Astrocyte (in vitro differentiated cells and primary cell): Measurements from ENCODE around the gene NDUFA6. TPM values are rescaled to one million over a fixed set of nuclear protein-coding genes. Genes with fewer than 3 reads are reported as not detected.
"Not testable (repeated sequence)": the region's sequence is repeated elsewhere in the genome, so short reads cannot be mapped to it uniquely, and the experiment has no call there.

Experiments used
- DNase-seq: peaks from one replicate; pipeline ENCODE4 v3.0.0-alpha.2; 2010; ENCODE audit warnings: low read depth
- FAIRE-seq: peaks from 2 replicates; lab custom pipeline; 2011; peaks lifted over from hg19 to GRCh38; lab: Jason Lieb, UNC
- H2AFZ ChIP-seq: 2 replicates; pipeline ENCODE4 v1.6.0; 2012; ENCODE audit warnings: low read depth, low read length, inconsistent platforms
- H3K27ac ChIP-seq: 2 replicates; pipeline ENCODE4 v1.5.1; 2011; ENCODE audit warnings: low read depth, low read length, inconsistent platforms
- H3K27me3 ChIP-seq: 2 replicates; pipeline ENCODE4 v1.6.0; 2011; ENCODE audit warnings: low read length, inconsistent platforms; ENCODE audit not compliant: insufficient read depth
- H3K36me3 ChIP-seq: 2 replicates; pipeline ENCODE4 v1.5.1; 2011; ENCODE audit warnings: low read length, inconsistent platforms; ENCODE audit not compliant: insufficient read depth
- H3K4me1 ChIP-seq: 2 replicates; pipeline ENCODE4 v1.5.1; 2011; ENCODE audit warnings: low read length, inconsistent platforms; ENCODE audit not compliant: insufficient read depth
- H3K4me2 ChIP-seq: 2 replicates; pipeline ENCODE4 v1.6.0; 2012; ENCODE audit warnings: low read length, inconsistent platforms
- H3K4me3 ChIP-seq: 2 replicates; pipeline ENCODE4 v1.5.1; 2011; ENCODE audit warnings: low read depth, mild to moderate bottlenecking, low read length, inconsistent platforms; ENCODE audit not compliant: insufficient read depth
- H3K79me2 ChIP-seq: 2 replicates; pipeline ENCODE4 v1.6.0; 2012; ENCODE audit warnings: mild to moderate bottlenecking, low read length, inconsistent platforms; ENCODE audit not compliant: insufficient read depth
- H3K9ac ChIP-seq: 2 replicates; pipeline ENCODE4 v1.6.0; 2012; ENCODE audit warnings: mild to moderate bottlenecking, low read length, inconsistent platforms
- H3K9me3 ChIP-seq: 2 replicates; pipeline ENCODE4 v1.5.1; 2012; ENCODE audit warnings: low read depth, mild to moderate bottlenecking, low read length, inconsistent platforms; ENCODE audit not compliant: insufficient read depth
- H4K20me1 ChIP-seq: 2 replicates; pipeline ENCODE4 v1.6.0; 2012; ENCODE audit warnings: low read length, inconsistent platforms; ENCODE audit not compliant: insufficient read depth
- H3K27ac Mint-ChIP-seq: one replicate; pipeline ENCODE4 v1.8.0; 2021; ENCODE audit warnings: mild to moderate bottlenecking, mixed read lengths; ENCODE audit not compliant: unreplicated experiment
- H3K27me3 Mint-ChIP-seq: one replicate; pipeline ENCODE4 v1.8.0; 2021; ENCODE audit warnings: low read depth, mixed read lengths; ENCODE audit not compliant: unreplicated experiment
- H3K36me3 Mint-ChIP-seq: one replicate; pipeline ENCODE4 v1.8.0; 2021; ENCODE audit warnings: low read depth, mixed read lengths; ENCODE audit not compliant: unreplicated experiment
- H3K4me1 Mint-ChIP-seq: one replicate; pipeline ENCODE4 v1.8.0; 2021; ENCODE audit warnings: low read depth, mixed read lengths; ENCODE audit not compliant: unreplicated experiment
- H3K4me3 Mint-ChIP-seq: one replicate; pipeline ENCODE4 v1.8.0; 2021; ENCODE audit warnings: mild to moderate bottlenecking, moderate library complexity, mixed read lengths; ENCODE audit not compliant: unreplicated experiment
- H3K9me3 Mint-ChIP-seq: one replicate; pipeline ENCODE4 v1.8.0; 2021; ENCODE audit warnings: mild to moderate bottlenecking, mixed read lengths; ENCODE audit not compliant: unreplicated experiment
- EZH2 ChIP-seq: IDR thresholded peaks from 2 replicates; pipeline ENCODE4 v1.6.1; 2012; ENCODE audit warnings: mild to moderate bottlenecking, low read length, inconsistent platforms; ENCODE audit not compliant: insufficient read depth
- total RNA-seq: library from RNA; stranded (reverse); gene quantifications from 2 replicates; pipeline ENCODE4 v1.2.1, GENCODE V29; 2021
- TF ChIP-seq, protein P1 (sequence below): IDR thresholded peaks from 2 replicates; pipeline ENCODE4 v1.5.1; 2011; ENCODE audit warnings: low read depth, mild to moderate bottlenecking, inconsistent platforms, low read length, moderate library complexity; ENCODE audit not compliant: insufficient read depth

The NDUFA6 gene
- total RNA-seq, 1 donor from 2014 or later: 58.6 TPM

DNA sequence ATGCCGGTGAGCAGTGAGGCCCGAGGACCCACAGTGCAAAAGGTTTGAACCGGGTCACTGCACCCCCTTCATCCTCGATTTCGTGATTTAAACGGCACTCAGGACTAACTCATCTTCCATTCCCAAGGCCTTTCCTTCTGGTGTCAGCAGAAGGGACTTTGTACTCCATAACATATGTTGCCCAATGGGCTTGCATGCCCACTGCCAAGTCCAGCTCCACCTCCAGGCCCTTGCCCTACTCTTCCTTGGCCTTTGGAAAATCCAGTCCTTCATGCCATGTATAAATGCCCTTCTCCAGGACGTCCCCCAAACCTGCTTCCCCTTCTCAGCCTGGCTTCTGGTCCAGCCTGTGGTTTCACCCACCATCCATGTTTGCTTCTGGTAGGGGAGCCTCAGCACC lies 39.6 kb upstream of the NDUFA6 start:
- not testable (repeated sequence) for H3K36me3 Mint-ChIP-seq, H2AFZ ChIP-seq, H3K4me3 ChIP-seq, DNase-seq, H3K4me2 ChIP-seq, H3K27me3 ChIP-seq, H3K4me3 Mint-ChIP-seq, H3K27me3 Mint-ChIP-seq, H3K79me2 ChIP-seq, H3K4me1 ChIP-seq, H3K27ac Mint-ChIP-seq, FAIRE-seq, H3K4me1 Mint-ChIP-seq, H3K9ac ChIP-seq, H3K9me3 ChIP-seq, H3K9me3 Mint-ChIP-seq, H3K27ac ChIP-seq, H4K20me1 ChIP-seq, H3K36me3 ChIP-seq

DNA sequence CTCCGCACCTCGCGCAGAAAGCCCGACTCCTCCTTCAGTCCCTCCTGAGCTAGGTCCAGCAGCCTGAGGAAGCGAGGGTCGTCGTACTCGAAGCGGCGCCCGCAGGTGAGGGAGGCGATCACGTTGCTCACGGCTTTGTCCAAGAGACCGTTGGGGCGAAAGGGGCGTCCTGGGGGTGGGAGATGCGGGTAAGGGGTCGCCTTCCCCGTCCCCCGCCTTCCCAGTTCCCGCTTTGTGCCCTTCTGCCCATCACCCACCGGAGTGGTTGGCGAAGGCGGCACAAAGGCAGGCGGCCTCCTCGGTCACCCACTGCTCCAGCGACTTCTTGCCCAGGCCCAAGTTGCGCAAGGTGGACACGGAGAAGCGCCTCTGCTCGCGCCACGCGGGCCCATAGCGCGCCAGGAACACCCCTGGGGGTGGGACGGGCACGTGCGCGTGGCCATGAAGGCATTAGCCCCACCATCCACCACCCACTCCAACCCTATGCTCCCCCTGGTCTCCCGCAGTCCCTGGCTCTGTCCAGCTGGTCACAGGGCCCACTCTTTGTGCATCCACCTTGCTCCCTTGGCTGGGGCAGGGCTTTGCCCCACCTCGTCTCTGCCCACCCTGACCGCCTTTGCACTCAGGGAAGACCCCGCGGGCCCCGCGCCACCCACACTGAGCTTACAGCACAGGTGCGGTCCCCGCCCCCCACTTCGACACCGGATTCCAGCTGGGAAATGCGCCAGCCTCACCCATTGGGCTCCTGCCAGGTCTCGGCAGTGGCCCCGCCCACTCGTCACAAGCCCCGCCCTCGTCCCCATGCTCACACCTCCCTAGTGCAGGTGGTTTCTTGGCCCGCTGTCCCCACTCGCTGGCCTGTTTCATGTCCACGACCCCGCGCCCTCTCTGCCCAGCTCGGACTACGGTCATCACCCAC lies 38.5 kb upstream of the NDUFA6 start:
- H3K4me1 Mint-ChIP-seq, H3K27ac Mint-ChIP-seq, H3K9me3 ChIP-seq, H3K9me3 Mint-ChIP-seq, H3K79me2 ChIP-seq, H3K4me3 ChIP-seq, DNase-seq, FAIRE-seq, H3K36me3 ChIP-seq, H3K4me1 ChIP-seq, H3K4me2 ChIP-seq, H2AFZ ChIP-seq, H4K20me1 ChIP-seq, H3K27me3 Mint-ChIP-seq, H3K9ac ChIP-seq, H3K4me3 Mint-ChIP-seq, H3K36me3 Mint-ChIP-seq, H3K27me3 ChIP-seq, H3K27ac ChIP-seq: not testable (repeated sequence)

DNA sequence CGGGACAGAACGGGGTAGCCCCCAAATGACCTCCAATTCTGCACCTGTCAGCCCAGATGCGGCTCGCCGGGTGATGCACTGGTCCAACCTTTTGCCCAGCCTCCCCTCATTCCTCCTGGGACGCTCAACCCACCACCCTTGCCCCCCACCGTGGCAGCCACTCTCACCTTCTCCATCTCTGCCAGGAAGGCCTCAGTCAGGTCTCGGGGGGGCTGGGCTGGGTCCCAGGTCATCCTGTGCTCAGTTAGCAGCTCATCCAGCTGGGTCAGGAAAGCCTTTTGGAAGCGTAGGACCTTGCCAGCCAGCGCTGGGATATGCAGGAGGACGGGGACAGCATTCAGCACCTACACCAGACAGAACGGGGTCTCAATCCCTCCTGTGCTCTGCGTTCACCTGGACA lies 37.4 kb upstream of the NDUFA6 start:
- not testable (repeated sequence) for H3K79me2 ChIP-seq, H4K20me1 ChIP-seq, H3K27me3 Mint-ChIP-seq, H3K4me3 ChIP-seq, H3K4me1 ChIP-seq, H3K27ac ChIP-seq, H3K9ac ChIP-seq, H3K4me2 ChIP-seq, H3K9me3 Mint-ChIP-seq, H3K9me3 ChIP-seq, H3K4me1 Mint-ChIP-seq, DNase-seq, H2AFZ ChIP-seq, H3K36me3 ChIP-seq, H3K36me3 Mint-ChIP-seq, H3K4me3 Mint-ChIP-seq, H3K27me3 ChIP-seq, FAIRE-seq
- H3K27ac Mint-ChIP-seq: peak overlapping the region; percentile 53

DNA sequence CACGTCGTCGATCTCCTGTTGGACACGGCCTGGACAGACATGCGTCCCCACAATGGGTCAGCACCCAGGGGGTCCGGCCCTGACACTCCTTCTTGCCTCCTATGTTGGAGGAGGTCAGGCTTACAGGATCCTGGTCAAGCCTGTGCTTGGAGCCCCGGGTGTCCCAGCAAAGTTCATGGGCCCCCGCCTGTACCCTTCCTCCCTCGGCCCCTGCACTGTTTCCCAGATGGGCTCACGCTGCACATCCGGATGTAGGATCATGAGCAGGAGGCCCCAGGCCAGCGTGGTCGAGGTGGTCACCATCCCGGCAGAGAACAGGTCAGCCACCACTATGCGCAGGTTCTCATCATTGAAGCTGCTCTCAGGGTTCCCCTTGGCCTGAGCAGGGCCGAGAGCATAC lies 37.0 kb upstream of the NDUFA6 start:
- Histone ChIP-seq H3K4me2 (no peak overlapping the region), H3K9ac (no peak overlapping the region), H4K20me1 (no peaks in the 10 kb centered on the region), H3K4me3 (no peak overlapping the region), H3K27me3 (no peaks in the 10 kb centered on the region), H3K9me3 (no peaks in the 10 kb centered on the region), H3K27ac (no peak overlapping the region), H3K4me1 (no peaks in the 10 kb centered on the region), H3K36me3 (no peaks in the 10 kb centered on the region), H2AFZ (no peak overlapping the region), H3K79me2 (no peaks in the 10 kb centered on the region)
- Mint-ChIP-seq H3K4me1 (no peaks in the 10 kb centered on the region), H3K27ac (no peak overlapping the region), H3K27me3 (peaks cover 3% of the 10 kb centered on the region), H3K9me3 (peaks cover 2% of the 10 kb centered on the region), H3K36me3 (peaks cover 4% of the 10 kb centered on the region), H3K4me3 (no peak overlapping the region)
- TF ChIP-seq EZH2: no peak
- TF ChIP-seq, protein P1, sequence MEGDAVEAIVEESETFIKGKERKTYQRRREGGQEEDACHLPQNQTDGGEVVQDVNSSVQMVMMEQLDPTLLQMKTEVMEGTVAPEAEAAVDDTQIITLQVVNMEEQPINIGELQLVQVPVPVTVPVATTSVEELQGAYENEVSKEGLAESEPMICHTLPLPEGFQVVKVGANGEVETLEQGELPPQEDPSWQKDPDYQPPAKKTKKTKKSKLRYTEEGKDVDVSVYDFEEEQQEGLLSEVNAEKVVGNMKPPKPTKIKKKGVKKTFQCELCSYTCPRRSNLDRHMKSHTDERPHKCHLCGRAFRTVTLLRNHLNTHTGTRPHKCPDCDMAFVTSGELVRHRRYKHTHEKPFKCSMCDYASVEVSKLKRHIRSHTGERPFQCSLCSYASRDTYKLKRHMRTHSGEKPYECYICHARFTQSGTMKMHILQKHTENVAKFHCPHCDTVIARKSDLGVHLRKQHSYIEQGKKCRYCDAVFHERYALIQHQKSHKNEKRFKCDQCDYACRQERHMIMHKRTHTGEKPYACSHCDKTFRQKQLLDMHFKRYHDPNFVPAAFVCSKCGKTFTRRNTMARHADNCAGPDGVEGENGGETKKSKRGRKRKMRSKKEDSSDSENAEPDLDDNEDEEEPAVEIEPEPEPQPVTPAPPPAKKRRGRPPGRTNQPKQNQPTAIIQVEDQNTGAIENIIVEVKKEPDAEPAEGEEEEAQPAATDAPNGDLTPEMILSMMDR: no peak
- FAIRE-seq (no peak), DNase-seq (no peak)

DNA sequence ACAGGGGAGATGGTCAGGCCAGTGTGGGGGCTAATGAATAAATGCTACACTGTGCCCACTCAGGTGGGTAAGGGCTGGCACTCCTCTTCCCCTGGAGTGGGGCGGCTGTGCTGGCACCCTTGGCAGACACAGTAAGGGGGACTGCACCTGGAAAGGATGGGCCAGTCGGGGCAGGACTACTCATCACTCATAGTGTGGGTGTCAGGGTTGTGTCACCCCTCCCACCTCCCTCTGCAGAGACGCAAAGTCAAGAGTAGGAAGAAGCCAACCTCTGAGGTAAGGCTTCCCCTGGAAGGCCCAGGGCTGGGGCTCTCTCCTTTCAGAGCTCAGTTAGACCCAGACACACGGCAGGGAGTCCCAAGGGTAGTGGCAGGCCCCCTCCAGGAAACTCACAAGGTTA lies 33.0 kb upstream of the NDUFA6 start:
- not testable (repeated sequence) for H2AFZ ChIP-seq, DNase-seq, H3K4me2 ChIP-seq, H3K36me3 ChIP-seq, H3K9ac ChIP-seq, H3K36me3 Mint-ChIP-seq, FAIRE-seq, H3K27me3 Mint-ChIP-seq, H3K9me3 Mint-ChIP-seq, H3K79me2 ChIP-seq, H3K4me1 ChIP-seq, H3K27ac ChIP-seq, H3K27ac Mint-ChIP-seq, H4K20me1 ChIP-seq, H3K27me3 ChIP-seq, H3K4me1 Mint-ChIP-seq, H3K4me3 Mint-ChIP-seq, H3K4me3 ChIP-seq, H3K9me3 ChIP-seq
